GM13977 (cell line): ENCODE results near the gene PCDHGA10.
"Not testable (repeated sequence)": the region's sequence is repeated elsewhere in the genome, so short reads cannot be mapped to it uniquely, and the experiment has no call there.

Source experiments
- DNase-seq: peaks from one replicate; pipeline ENCODE4 v3.0.0; 2012; ENCODE audit warnings: low spot score
- CTCF ChIP-seq: IDR thresholded peaks from 2 replicates; pipeline ENCODE4 v1.5.1; 2012; ENCODE audit warnings: mild to moderate bottlenecking, control low read depth; ENCODE audit not compliant: insufficient read depth; ENCODE audit errors: extremely low read depth, missing control alignments
- in situ Hi-C: fragments of 300-500 bp; cut with MboI; formaldehyde crosslinking; loops from one replicate; pipeline ENCODE4 v1.12.0; 2022; ENCODE audit warnings: low sequenced_read_pairs, low pct_unique_long_range_greater_than_20kb, mixed read lengths, inconsistent platforms; ENCODE audit not compliant: unreplicated experiment

Gene PCDHGA10

GRCh38 chr5:141431286-141431685 lies 18.5 kb downstream of the PCDHGA10 start:
- in situ Hi-C loops, result no loop called here
- no peak for TF ChIP-seq CTCF
- DNase-seq, result peak; percentile 61

GRCh38 chr5:141432308-141432707 lies 19.5 kb downstream of the PCDHGA10 start:
- in situ Hi-C loops, DNase-seq: not testable (repeated sequence)

GRCh38 chr5:141432726-141433125 lies 19.9 kb downstream of the PCDHGA10 start:
- in situ Hi-C loops, DNase-seq: not testable (repeated sequence)

GRCh38 chr5:141434006-141434405 lies 21.2 kb downstream of the PCDHGA10 start:
- TF ChIP-seq CTCF, result no peak
- in situ Hi-C loops, result no loop called here
- DNase-seq, result no peak

GRCh38 chr5:141437221-141437620 lies 24.4 kb downstream of the PCDHGA10 start:
- TF ChIP-seq CTCF, result no peak
- in situ Hi-C loops, result no loop called here
- DNase-seq, result no peak

GRCh38 chr5:141439411-141440141 lies 26.8 kb downstream of the PCDHGA10 start:
- DNase-seq, result no peak
- in situ Hi-C loops, result no loop called here
- TF ChIP-seq CTCF, result no peak

GRCh38 chr5:141440341-141440740 lies 27.6 kb downstream of the PCDHGA10 start:
- no peak for DNase-seq
- no peak for TF ChIP-seq CTCF
- in situ Hi-C loops, result no loop called here
